Esophagus (tissue), 2 donors: ENCODE results near the gene FSTL1. TPM values are rescaled to one million over a fixed set of nuclear protein-coding genes. Genes with fewer than 3 reads are reported as not detected.
A peak's percentile ranks its signal among the peaks of the same experiment; 100 is the strongest.

ENCODE experiments used
- H3K27ac ChIP-seq, 2 donors: one replicate each; pipeline ENCODE4 v1.5.1; 2013; ENCODE audit warnings: low read depth in 2 of 2, mild to moderate bottlenecking in 2 of 2, inconsistent platforms in 1 of 2, low read length in 1 of 2, moderate library complexity in 1 of 2
- H3K27me3 ChIP-seq, 2 donors: one replicate each; pipeline ENCODE4 v1.6.1; 2013; ENCODE audit warnings: low read length in 2 of 2, control low read depth in 1 of 2, mild to moderate bottlenecking in 1 of 2; ENCODE audit not compliant: insufficient read depth in 2 of 2, control insufficient read depth in 1 of 2
- H3K36me3 ChIP-seq, 2 donors: one replicate each; pipeline ENCODE4 v1.6.1; 2013; ENCODE audit warnings: low read length in 1 of 2; ENCODE audit not compliant: control insufficient read depth in 2 of 2, insufficient read depth in 2 of 2
- H3K4me1 ChIP-seq, 2 donors: one replicate each; pipeline ENCODE4 v1.6.1; 2013; ENCODE audit warnings: low read length in 1 of 2; ENCODE audit not compliant: control insufficient read depth in 2 of 2, insufficient read depth in 2 of 2
- H3K4me3 ChIP-seq, 2 donors: one replicate each; pipeline ENCODE4 v1.5.1; 2013; ENCODE audit warnings: low read length in 2 of 2, mild to moderate bottlenecking in 2 of 2, low read depth in 1 of 2, moderate library complexity in 1 of 2
- H3K9me3 ChIP-seq, 2 donors: one replicate each; pipeline ENCODE4 v1.6.1; 2013; ENCODE audit warnings: mild to moderate bottlenecking in 2 of 2, low read depth in 1 of 2, low read length in 1 of 2, moderate library complexity in 1 of 2; ENCODE audit not compliant: control insufficient read depth in 2 of 2, insufficient read depth in 1 of 2
- WGBS, 2 donors: extraction: QIAGEN DNeasy Blood & Tissue Kit; methylation state at CpG; one replicate each; pipeline ENCODE4 v1.1.7; 2013; 5-methylcytosine and 5-hydroxymethylcytosine counted together
- polyA plus RNA-seq, 2 donors: library from polyadenylated mRNA; stranded (reverse); fragments of 200-250 nt; gene quantifications; one replicate each; pipeline ENCODE4 v1.2.3, GENCODE V29; 2013
- donor health status: healthy with polysubstance abuse.
- donor health status: Bipolar disorder and iron deficiency.

FSTL1 gene
- polyA plus RNA-seq, 2 donors: 5.4 to 10.7 TPM

DNA sequence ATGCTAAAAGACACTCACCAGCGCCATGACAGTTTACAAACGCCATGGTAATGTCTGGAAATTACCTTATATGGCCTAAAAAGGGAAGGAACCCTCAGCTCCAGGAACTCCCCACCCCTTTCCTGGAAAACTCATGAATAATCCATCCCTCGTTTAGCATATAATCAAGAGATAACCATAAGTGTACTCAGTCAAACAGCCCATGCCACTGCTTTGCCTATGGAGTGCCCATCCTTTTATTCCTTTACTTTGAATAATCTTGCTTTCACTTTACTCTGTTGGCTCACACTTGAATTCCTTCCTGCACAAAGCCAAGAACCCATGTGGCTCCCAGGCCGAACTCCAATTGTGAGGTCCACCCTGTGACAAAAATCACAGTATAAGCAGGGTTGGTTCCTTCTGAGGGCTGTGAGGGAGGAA is 19.1 kb upstream of the FSTL1 start:
- H3K4me1 ChIP-seq: peaks cover 2 to 6% of the 10 kb centered on the region in 2 donors
- H3K4me3 ChIP-seq: no peak overlapping the region
- WGBS, 2 donors: 72 to 74% methylated on average over 4 of the region's 4 CpGs
- H3K27me3 ChIP-seq: no peaks in the 10 kb centered on the region
- H3K36me3 ChIP-seq: no peaks in the 10 kb centered on the region
- H3K27ac ChIP-seq: no peak overlapping the region
- H3K9me3 ChIP-seq: no peaks in the 10 kb centered on the region

DNA sequence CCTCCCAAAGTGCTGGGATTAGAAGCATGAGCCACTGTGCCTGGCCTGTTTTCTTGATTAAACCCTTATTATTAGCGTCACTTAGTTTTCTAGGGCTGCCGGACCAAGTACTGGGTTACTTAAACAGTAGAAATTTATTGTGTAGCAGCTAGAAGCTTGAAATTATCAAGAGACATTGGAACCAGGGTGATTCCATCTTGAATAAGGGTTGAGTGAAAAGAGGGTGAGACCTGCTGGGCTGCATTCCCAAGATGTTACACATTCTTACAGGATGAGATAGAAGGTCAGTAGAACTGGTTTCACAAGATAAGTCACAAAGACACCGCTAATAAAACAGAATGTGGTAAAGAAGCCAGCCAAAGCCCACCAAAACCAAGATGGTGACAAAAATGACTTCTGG is 18.6 kb upstream of the FSTL1 start:
- Histone ChIP-seq H3K4me3 (no peak overlapping the region), H3K27ac (peak overlapping the region in 1 of 2 donors; percentile 10), H3K4me1 (peaks cover 2 to 6% of the 10 kb centered on the region in 2 donors), H3K27me3 (no peaks in the 10 kb centered on the region), H3K36me3 (no peaks in the 10 kb centered on the region), H3K9me3 (peaks cover 0 to 2% of the 10 kb centered on the region in 2 donors)
- 80 to 81% methylated on average over 3 of the region's 3 CpGs for WGBS, 2 donors

DNA sequence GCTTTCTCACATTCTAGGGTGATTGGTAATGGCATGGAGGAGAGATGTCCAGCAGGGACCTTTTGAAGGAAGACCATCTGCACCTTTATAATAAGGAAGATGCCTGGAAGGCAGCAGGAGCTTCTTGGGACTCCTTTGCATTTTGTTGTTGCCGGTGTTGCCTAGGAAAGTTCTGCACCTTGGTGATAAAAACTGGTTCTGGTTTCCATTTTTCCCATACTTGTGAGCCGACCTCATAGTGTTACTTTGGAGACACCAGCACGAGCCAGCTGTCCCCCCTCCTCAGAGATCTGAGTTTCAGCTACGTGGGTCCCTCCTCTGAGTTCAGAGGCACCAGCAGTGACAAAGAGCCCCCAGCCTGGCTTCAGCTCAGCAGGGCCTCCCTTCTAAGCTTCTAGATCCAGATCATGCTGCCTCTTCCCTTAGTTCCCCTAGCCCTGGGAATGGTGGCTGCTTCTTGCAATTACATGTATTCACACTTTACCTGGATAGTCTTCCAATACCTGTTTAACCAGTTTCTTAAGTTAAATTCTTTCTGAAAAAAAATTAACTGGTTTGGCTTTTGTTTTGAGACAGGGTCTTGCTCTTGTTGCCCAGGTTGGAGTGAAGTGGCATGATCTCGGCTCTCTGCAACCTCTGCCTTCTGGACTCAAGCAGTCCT is 18.0 kb upstream of the FSTL1 start:
- Histone ChIP-seq H3K4me3 (no peak overlapping the region), H3K27me3 (no peaks in the 10 kb centered on the region), H3K4me1 (peaks cover 2 to 6% of the 10 kb centered on the region in 2 donors), H3K36me3 (no peaks in the 10 kb centered on the region), H3K9me3 (peaks cover 0 to 2% of the 10 kb centered on the region in 2 donors), H3K27ac (peak overlapping the region in 1 of 2 donors; percentile 10)
- WGBS, 2 donors: 87 to 88% methylated on average over 5 of the region's 5 CpGs

DNA sequence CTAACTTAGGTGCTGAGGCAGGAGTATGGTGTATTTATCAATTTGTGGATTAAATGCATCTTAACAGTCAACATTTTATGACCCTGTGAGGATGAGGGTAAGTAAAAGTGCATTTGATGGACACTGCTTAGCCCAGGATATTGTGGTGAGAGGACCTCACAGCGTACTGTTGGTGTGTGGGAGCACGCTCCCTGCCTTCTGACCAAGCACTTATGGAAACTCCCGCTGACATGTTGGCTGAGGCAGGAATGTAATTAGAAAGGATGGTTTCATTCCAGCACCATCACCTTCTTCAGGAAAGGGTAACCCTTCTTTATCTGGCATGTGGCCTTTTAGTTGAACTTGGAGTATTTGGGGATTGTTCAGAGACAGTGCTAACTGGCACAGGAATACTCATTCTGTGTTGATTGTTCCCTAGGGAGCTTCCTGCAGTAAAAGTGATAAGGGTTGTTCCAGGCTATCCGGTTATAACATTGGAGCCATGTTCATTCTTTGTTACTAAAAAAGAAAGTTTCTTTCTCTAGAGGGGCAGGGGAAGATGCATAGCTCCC is 11.7 kb upstream of the FSTL1 start:
- no peak overlapping the region for H3K27ac ChIP-seq
- H3K4me3 ChIP-seq: no peak overlapping the region
- H3K4me1 ChIP-seq: no peaks in the 10 kb centered on the region
- H3K36me3 ChIP-seq: no peaks in the 10 kb centered on the region
- no peaks in the 10 kb centered on the region for H3K27me3 ChIP-seq
- 75 to 85% methylated on average over 4 of the region's 4 CpGs for WGBS, 2 donors
- H3K9me3 ChIP-seq: peaks cover 0 to 2% of the 10 kb centered on the region in 2 donors

DNA sequence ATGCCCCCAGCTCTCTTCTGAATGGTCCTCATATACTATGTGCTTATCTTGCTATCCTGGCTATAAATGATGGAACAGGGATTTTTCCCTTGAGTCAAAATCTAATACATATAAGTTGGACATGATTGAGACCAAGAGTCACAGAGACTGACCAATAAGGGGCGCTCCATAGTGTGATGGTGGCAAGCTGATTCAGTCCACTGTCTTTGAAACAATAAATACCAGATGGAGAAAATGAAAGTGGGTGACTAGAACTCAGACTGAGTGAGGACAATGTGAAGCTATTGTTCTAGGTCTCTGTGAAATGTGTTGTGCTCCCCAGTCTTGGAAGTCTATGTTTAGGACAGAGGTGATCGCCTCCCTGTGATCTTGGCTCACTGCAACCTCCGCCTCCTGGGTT is 10.6 kb upstream of the FSTL1 start:
- Histone ChIP-seq H3K27ac (no peak overlapping the region), H3K4me3 (no peak overlapping the region), H3K27me3 (no peaks in the 10 kb centered on the region), H3K4me1 (no peaks in the 10 kb centered on the region), H3K36me3 (no peaks in the 10 kb centered on the region), H3K9me3 (peaks cover 0 to 2% of the 10 kb centered on the region in 2 donors)
- 69 to 86% methylated on average over 3 of the region's 3 CpGs for WGBS, 2 donors

DNA sequence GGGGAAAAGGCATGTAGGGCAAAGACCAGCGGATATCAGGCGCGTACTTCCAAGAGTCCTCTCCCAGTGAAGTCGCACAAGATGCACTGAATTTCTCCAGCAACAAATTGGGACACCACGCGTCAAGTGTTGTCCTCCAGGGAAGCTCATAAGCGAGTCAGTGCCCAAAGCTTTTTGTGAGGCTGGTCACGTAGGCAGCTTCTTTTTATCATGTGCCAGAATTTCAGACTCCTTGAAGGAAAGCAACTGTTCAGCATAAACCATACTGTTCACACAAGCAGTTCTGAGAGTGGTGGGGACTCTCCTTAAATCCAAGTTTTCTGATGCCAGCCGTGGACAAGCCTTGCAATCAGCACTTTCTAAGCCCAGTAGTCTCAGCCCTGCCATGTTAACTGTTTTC is 10.1 kb upstream of the FSTL1 start:
- Histone ChIP-seq H3K9me3 (peaks cover 0 to 2% of the 10 kb centered on the region in 2 donors), H3K4me3 (no peak overlapping the region), H3K27me3 (no peaks in the 10 kb centered on the region), H3K27ac (no peak overlapping the region), H3K4me1 (no peaks in the 10 kb centered on the region), H3K36me3 (no peaks in the 10 kb centered on the region)
- 74 to 76% methylated on average over 9 of the region's 9 CpGs for WGBS, 2 donors

DNA sequence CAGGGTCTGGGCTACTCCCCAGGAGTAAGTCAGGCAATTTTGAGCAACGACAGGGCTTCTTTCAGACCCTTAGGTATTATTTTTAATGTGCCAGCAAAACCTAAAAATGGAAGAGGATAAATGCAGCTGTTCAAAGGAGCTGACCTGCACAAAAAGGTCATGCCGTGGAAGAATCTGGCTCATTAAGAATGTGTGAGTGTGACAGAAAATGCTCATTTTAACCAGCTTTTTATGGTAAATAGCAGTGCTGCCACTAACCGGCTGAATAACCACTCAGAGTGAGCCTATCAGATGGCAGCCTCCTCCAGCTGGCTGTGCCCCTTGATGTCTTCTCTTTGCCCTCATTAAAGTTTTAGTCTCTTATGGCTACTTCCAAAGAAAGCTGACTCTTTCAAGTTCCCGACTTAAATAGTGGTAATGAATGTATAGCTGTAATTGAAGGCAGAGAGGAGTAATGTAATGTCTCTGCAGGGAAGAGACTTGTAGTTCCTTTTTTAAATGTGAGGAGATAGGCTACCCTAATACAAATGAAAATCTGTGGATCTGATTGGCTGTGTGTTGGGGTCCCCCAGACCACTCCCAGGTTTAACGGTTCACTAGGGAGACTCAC is 9.5 kb upstream of the FSTL1 start:
- H3K4me1 ChIP-seq: no peaks in the 10 kb centered on the region
- no peaks in the 10 kb centered on the region for H3K36me3 ChIP-seq
- peaks cover 0 to 2% of the 10 kb centered on the region in 2 donors for H3K9me3 ChIP-seq
- 67 to 72% methylated on average over 5 of the region's 5 CpGs for WGBS, 2 donors
- no peaks in the 10 kb centered on the region for H3K27me3 ChIP-seq
- no peak overlapping the region for H3K4me3 ChIP-seq
- H3K27ac ChIP-seq: no peak overlapping the region

DNA sequence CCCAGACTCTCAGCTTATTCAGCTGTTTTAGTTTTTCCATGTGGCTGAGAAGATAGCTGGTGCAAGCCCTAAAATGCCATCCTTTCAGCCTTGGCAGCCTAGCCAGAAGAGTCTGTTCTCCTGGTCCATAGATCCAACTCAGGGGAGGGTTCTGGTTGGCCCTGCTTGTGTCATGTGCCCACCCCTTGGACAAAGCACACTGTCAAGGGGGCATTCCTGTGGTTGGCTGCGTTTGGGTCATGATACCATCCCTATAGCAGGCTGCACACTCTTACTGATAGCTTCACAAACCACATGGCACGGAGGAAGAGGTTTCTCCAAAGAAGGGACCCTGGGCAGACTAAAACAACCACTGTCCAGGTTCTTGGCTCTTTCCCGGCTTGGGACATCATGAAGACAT is 8.4 kb upstream of the FSTL1 start:
- Histone ChIP-seq H3K27me3 (no peaks in the 10 kb centered on the region), H3K27ac (no peak overlapping the region), H3K36me3 (no peaks in the 10 kb centered on the region), H3K4me3 (no peak overlapping the region), H3K9me3 (no peaks in the 10 kb centered on the region), H3K4me1 (no peaks in the 10 kb centered on the region)
- WGBS, 2 donors: 76 to 80% methylated on average over 3 of the region's 3 CpGs

DNA sequence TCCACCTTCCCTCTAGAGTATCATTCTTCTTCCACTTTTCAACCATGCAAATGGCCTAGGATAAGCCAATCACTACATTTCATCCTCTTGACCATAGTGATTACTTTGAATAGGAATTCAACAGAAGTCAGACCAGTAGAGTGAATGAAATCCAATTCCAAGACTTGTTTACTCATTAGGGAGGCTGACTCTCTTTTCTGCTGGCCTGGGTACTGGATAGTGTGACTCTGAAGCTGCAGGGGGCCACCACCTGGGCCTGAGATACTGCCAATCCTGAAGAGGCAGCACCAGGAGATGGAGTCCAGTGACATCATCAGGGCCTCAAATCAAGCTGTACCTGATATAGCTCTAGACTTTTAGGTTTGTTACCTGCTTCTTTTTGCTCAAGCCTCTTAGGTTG is 7.0 kb upstream of the FSTL1 start:
- Histone ChIP-seq H3K4me3 (no peak overlapping the region), H3K4me1 (no peaks in the 10 kb centered on the region), H3K36me3 (no peaks in the 10 kb centered on the region), H3K27ac (no peak overlapping the region), H3K27me3 (no peaks in the 10 kb centered on the region), H3K9me3 (no peaks in the 10 kb centered on the region)
